NCI-H2227 (cell line): ENCODE data around the gene CASK.
A peak's percentile ranks its signal among the peaks of the same experiment; 100 is the strongest.
"Not testable (repeated sequence)": the region's sequence is repeated elsewhere in the genome, so short reads cannot be mapped to it uniquely, and the experiment has no call there.

Experiments
- DNase-seq: peaks from one replicate; lab custom pipeline; 2025; ENCODE audit not compliant: unreplicated experiment; lab: John Stamatoyannopoulos, UW

Gene CASK

DNA sequence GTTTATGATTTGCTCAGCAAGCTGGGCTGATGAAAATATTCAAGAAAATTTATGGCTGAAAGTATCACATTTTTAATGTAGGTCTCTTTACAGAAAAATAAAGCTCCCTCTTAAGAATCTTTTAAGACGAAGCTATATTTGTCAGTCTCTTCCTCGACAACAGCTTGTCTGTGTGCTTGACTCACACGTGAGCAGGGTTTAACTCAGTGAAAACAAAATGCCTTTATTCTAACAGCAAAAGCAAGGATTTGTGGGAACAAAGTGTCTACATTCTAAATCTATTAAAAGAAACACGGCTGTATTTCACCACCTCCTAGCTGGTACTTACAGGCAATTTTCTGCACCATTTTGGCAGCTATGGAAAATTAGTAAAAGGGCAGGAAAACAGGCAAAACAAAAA, 400.7 kb downstream of the CASK start:
- no peak for DNase-seq

GRCh38 chrX:41522081-41522480, 401.3 kb downstream of the CASK start:
- peak; percentile 15 for DNase-seq

DNA sequence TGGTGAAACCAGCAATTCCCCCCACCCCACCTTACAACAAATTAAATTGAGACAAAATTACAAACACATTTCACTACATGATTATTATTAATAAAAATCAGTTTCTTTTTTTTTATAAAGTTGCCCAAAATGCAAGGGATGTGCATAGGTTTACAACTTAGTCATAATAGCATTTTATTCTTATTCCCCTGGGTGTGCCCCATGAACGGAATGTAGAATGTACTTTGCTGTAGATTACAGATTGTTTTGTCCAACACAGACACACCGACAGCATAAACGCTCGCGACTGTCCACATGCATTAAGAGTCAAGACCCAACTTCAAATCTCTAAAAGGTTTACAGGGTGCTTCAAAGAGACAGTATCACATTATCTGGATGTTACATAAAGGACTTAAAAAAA, 403.9 kb downstream of the CASK start:
- DNase-seq, result no peak

- no peak for DNase-seq
These were observed 404.5 kb downstream of the CASK start for GRCh38 chrX:41518841-41519220.

- DNase-seq, result no peak
These were observed 405.1 kb downstream of the CASK start for GRCh38 chrX:41518127-41518840.

DNA sequence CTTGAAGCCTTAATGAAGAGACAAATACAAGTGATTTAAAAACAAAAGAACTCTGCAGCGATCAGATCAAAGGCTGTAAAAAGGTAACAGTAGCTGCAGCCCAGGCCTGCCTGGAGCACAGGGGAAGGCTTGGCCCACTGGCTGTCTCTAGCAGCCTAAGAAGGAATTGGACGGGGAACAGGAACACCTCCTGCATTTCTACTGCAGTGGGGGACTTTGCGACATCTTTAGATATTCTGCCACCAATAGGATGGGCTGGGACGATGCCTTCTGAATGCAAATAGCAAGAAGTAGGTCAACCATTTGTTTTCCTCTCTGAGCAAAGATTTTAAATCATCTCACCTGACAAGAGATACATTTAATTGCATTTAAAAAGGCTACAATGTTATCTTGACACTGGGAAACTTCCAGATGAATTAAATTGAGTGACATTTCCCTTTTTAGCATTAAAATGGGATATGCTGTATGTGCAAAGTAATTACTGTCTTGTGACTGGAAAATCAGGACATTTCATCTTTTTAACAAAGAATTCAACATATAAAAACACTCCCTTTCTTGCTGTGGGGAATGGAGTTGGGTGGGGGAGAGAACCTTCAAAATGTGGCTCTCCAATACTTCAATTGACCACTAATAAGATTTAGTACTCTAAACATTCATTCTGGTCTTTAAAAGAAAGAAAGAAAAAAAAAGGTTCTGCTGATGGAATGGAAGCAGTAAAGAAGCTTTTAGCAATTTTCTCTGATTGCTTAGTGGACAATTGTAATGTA, 406.2 kb downstream of the CASK start:
- DNase-seq, result no peak

DNA sequence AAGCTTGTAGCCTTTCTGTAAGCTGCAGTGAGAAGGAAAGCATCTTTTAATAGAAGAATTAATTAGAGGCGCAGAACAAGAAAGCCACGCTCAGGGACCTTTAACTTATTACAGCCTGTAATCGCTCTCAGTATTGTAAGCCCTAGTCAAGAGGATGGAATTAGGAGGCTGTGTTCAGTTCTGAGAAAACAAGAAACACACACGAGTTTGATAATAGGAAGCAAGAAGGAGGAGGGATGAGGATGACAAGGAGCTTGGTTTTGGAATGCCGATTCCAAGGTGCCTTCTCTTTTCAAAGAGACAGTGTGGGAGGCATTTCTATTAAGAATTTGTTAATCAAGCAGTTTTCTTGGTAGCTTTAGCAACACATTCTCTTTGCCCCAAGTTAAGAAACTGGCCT, 406.9 kb downstream of the CASK start:
- DNase-seq, result peak; percentile 12

- DNase-seq, result no peak
These were observed 408.0 kb downstream of the CASK start for GRCh38 chrX:41515376-41515775.

GRCh38 chrX:41514179-41514578, 409.2 kb downstream of the CASK start:
- no peak for DNase-seq

DNA sequence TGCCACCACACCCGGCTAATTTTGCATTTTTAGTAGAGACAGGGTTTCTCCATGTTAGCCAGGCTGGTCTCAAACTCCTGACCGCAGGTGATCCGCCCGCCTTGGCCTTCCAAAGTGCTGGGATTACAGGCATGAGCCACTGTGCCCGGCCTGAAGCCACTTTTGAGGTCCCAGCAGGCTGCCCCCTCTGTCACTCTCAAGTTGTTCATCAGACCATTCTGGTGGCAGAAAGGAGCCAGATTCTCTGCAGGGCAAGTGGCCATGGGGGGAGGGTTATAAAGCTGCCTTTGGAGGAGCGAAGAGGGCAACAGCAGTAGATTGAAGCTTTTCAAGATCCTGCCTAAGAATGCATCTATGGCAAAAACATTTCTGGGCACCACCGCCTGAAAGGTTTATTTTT, 410.5 kb downstream of the CASK start:
- DNase-seq, result not testable (repeated sequence)

DNA sequence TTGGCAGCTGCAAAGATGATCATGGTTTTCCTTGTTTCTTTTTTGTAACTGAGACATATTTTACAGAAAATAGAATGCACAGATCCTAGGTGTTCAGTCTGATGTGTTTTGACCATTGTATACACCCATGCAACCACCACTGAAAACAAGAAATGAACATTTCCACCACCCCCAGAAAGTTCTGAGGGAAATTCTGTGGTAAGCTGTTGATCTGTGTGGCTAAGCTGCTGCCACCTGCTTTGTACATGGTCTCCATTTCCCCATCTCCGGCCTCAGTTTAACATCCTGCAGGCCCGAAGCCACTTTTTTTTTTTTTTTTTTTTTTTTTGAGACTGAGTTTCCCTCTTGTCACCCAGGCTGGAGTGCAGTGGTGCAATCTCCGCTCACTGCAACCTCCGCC, 411.0 kb downstream of the CASK start:
- DNase-seq, result no peak

GRCh38 chrX:41507919-41508318, 415.4 kb downstream of the CASK start:
- no peak for DNase-seq

DNA sequence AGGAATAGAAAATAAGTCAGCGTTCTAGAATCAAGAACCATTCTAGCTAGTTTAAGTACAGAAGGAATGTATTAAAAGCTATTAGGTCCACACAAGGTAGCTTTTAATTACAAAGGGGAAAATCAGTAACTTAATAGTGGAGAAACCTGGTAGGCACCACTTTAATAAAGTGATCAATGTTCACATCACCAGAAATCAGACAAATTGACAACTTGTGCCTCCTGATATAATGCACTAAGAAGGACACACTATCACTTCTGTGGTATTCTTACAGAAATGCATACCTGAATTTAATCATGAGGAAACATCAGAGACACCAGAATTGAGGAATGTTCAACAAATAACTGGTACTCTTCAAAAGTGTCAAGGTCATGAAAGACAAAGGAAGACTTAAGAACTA, 421.4 kb downstream of the CASK start:
- DNase-seq, result no peak

- no peak for DNase-seq
These were observed 423.4 kb downstream of the CASK start for GRCh38 chrX:41499984-41500383.

- no peak for DNase-seq
These were observed 424.2 kb downstream of the CASK start for GRCh38 chrX:41499195-41499594.

DNA sequence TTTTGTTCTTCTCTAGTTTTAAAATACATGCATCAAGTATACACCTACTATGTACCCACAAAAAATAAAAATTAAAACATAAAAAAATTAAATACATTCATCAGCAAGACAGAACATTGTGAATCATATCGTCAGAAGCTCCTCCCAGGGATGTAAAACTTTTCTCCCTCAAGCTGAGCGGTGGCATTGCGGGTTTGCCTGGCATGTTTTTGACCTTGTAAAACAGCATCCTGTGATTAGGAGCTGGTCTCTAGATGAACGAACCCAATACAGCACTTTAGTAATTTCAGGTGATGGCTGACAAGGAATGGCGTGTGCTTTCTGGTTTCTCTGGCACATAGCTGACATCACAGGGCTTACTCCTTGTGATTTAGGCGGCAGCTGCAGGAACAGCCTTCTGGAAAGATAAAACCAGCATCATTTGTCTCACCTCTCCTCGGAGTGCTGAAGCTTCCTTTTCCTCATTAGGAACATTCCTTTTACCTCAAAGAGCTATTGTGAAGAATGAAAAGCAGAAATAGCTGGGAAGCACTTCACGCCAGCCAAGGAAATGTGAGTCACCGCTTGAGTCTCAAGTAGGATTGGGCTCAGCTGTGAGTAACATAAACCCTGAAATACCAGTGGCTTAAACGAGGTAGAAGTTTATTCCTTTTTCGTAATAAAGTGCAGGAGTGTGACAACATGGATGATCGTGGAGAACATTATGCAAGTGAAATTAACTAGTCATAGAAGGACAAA, 431.9 kb downstream of the CASK start:
- peak; percentile 72 for DNase-seq

- no peak for DNase-seq
These were observed 432.9 kb downstream of the CASK start for GRCh38 chrX:41490446-41490845.

DNA sequence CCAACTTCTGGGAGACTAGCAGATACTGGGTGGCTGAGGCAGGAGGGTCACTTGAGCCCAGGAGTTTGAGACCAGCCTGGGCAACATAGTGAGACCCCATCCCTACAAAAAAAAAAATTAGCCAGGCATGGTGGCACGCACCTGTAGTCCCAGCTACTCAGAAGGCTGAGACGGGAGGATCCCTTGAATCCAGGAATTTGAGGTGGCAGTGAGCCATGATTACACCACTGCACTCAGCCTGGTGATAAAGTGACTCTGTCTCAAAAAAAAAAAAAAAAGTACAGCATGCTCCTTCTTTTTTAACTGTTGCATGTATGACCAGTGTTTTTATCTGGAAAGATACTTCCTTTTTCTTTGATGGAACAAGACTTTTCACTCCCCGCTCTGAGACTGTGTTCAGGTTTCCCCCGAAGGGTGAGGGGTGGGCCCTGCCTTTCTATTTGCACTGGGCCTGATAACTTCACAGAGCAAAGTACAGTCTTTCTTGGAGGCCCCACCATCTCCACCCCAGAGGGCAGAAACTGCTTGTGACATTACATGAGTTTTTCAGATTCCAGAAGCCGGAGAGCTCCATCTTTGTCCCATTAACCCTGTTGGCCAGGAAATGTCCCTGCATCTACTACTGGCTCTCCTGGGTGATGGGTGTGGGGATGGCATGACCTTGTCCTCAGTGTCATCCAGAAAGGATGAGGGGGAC, 441.1 kb downstream of the CASK start:
- no peak for DNase-seq

DNA sequence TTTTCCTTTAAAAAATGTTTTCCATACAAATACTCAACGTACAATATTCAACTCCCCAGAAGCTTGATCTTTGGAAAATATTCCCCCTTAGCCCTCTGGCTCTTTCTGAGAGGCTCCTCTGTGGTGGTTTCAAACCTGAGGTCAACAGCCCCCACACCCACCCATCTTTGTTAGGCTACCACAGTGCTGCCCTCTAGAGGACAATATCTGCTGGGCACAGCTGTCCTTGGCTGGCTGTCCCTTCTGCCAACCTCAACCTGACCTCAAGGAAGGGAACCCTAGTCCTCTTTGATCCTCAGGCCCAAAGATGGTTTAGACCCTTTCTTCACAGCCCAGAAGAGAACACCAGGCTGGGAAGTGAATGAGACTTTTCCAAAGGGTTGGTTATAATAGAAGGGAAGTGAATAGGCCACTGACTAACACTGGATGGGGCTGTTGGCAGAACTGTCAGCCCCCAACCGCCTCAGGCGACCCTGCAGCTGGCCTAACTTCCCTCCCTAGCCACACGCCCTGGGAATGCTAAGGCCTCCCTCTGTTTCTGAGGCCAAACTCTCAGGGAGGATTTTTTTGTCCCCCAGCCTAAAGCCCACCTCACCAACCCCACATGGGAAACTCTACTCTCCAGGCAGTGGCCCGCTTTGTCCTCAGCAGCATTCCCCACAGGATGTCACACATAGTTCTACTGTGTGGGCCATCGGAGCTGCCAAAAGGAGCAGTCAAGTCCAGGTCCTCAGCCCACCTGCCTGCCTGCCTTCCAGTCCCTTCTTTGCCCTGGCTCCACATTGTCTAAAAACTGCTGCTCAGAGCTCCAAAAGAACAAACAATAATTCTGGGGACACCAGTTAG, 441.9 kb downstream of the CASK start:
- DNase-seq, result no peak

DNA sequence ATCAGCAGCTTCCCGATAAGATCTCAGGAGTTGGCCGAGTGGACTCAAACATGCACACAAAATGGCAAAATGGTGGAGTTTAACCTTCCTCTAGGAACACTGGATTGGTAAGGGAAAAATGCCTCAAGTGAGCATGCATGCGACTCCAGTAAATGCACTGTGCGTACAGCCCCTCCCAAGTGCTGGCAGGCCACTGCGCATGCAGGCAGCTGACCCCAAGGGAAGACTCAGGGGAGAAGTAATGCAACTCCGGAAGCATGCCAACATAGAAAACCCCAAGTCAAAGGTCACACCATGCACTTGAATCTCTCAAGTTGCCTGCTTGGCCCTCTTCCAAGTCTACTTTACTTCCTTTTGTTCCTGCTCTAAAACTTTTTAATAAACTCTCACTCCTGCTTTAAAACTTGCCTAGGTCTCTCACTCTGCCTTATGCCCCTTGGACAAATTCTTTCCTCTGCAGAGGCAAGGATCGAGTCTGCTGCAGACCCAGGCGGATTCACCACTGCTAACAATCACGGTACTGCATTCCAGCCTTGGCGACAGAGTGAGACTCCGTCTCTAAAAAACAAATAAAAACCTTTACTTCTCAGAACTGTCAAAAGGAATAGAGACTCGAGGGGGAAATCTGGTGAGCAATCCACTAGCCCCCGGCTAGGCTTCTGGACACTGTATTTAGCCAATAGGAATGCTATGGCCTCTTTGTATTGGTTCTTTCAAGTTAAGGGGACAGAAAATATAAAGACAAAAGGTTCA, 442.7 kb downstream of the CASK start:
- no peak for DNase-seq
